ENCODE measurements around the gene PSG6.
"Not testable (repeated sequence)": the region's sequence is repeated elsewhere in the genome, so short reads cannot be mapped to it uniquely, and the experiment has no call there.

Gene PSG6

DNA sequence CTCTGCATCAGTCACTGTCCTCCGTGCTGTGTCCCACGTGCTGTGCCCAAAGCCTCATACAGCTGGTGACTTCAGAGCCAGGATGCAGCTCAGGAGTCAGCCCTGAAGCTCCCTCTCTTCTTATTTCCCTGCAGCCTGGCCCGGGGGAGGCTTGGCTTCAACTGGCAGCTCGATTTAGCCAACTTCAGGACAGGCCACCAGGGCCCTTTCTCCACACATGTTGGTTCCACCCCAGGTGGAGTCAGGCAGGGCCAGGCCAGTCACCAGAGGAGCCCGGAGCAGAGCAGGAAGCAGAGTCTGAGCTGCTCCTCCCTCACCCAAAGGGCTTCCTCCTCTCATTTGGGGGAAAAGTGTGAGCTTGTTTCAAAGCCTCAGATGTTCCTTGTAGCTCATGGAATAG lies 11.5 kb downstream of the PSG6 start:
- DNase-seq (ENCODE audit: low read depth) = not testable (repeated sequence)

DNA sequence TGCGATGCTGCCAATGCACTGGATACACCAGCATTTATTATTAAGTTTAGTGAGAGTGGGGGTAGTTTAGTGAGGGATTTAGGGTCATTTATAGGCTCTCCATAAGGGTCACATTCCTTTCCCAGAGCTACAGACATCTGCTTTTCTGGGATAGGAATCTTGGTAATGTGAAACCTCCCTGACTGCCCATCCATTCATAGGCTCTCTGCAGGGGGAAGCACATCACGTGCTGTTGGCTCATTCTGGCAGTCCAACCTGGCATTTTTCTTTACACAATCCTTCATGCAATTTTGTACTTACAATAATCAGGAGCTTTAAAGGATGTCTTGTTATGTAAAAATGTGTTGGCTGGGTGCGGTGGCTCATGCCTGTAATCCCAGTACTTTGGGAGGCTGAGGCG lies 17.1 kb downstream of the PSG6 start:
- DNase-seq (ENCODE audit: low read depth) = not testable (repeated sequence)

DNA sequence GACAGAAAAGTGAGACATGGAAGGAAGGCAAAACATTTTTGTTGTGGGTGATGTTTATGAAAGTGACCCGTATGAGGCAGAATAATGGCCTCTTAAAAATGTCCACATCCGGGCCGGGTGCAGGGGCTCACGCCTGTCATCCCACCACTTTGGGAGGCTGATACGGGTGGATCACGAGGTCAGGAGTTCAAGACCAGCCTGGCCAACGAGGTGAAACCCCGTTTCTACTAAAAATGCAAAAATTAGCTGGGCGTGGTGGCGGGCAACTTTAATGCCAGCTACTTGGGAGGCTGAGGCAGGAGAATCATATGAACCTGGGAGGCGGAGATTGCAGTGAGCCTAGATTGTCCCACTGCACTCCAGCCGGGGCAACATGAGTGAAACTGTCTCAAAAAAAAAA lies 18.0 kb downstream of the PSG6 start:
- not testable (repeated sequence) for DNase-seq (ENCODE audit: low read depth)

DNA sequence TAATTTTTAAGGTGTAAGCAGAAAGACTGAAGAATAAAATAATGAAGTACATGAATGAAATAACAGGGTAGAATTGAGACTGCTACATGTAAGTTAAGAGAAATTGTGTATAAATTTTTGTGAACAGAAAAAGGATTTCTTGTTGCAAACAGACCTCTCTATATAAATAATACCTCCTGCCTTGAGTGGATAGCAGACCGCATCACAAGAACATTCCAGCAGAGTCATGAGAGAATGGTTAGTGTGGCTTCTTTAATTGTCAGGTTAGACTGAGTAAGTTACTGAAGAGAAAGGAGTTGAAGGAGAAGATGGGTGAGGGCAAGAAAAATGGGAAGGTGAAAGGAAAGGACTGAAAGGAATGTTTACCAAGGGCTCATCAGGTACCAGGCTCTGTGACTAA lies 18.6 kb downstream of the PSG6 start:
- DNase-seq (ENCODE audit: low read depth) = not testable (repeated sequence)

DNA sequence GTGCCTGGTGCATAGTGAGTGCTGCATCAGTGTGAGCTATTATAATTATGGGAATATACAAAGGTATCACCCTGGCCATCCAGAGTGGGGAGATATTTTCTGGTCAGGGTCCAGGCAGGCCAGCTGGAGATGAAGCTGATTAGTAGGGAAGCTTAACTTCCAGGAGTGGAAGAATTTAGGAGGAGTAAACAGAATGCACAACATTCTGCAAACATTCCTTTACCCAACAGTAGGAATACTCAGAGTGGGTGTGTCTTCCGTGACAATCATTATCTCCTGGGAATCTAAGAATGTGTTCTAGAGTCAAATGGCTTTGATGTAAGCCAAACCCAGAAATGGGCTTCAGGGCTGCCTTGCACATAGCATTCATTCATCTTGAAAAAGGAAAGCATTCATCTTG lies 19.0 kb downstream of the PSG6 start:
- DNase-seq (ENCODE audit: low read depth) = not testable (repeated sequence)

DNA sequence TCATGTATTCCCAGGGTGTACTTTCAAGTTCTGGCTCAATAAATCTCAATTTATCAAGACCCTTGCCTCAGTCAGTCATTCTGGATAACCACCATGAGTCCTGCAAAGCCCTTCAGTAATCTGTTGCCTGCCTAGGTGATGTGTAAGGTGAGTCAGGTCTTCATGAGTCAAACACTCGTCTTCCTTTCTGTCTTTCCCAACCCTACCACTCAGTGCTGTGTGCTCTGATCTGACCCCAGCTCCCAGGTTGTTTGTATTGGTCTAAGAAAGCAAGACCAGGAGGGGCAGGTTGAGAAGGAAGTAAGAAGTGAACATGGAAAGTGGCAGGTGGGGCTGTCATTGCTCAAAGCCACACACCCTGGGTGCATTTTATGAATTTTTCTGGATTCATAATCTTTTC lies 20.0 kb downstream of the PSG6 start:
- not testable (repeated sequence) for DNase-seq (ENCODE audit: low read depth)

DNA sequence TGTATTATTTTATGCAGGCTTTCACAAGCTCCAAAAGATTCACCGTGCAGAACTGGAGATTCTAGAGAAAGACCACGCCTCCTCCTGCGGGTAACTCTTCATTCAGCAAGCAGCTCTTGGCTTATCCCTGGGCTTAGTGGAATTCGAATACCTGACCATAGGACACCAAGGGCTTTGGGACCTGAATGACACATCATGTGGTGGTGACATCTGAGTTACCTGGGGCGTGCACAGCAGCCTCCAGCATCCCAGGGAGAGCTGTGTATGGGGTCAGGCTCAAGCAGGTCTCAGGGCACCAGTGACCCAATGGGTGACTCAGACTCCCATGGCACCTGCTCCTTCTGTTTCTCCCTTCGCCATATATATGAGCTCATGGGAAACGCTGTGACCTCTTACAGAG lies 27.2 kb downstream of the PSG6 start:
- not testable (repeated sequence) for DNase-seq (ENCODE audit: low read depth)

DNA sequence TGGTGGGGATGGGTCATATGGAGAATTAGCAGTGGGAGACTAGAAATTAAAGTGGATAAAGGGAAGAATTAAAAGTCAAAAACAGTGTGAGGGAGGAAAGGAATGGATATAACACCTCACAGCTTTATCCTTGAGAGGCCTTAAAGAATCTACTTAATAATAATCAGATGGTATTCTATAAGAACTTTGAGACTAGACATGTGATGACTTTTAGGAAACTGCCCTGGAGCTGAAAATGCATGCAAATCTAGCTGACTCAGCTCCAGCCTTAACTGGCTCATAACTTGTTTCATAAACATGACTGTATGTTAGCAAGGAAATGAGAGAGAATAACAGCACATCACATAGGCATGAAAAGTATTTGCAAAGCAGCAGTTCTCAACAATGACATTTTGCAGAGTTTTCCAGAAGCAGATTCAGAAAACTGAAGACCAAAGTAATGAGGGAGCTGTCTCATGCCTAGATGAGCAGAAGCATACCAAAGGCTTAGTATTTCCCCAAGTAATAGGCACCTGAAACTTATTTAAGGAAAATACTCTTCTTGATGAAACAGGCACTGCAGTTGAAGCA lies 29.7 kb downstream of the PSG6 start:
- DNase-seq (ENCODE audit: low read depth) = not testable (repeated sequence)

DNA sequence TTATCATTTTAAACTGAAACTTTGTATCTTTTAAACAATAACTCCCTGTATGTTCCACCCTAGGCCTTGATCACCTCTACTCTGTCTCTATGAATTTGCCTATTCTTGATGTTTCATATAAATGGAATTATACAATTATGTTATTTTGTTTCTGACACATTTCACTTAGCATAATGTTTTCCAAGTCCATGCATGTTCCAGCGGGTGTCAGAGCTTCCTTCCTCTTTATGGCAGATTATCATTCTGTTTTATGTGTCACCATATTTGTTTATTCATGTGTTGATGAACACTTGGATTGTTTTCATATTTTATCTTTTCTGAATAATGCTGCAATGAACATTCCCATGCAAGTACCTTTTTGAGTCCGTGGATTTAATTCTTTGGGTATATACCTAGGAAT lies 35.0 kb downstream of the PSG6 start:
- not testable (repeated sequence) for DNase-seq (ENCODE audit: low read depth)

DNA sequence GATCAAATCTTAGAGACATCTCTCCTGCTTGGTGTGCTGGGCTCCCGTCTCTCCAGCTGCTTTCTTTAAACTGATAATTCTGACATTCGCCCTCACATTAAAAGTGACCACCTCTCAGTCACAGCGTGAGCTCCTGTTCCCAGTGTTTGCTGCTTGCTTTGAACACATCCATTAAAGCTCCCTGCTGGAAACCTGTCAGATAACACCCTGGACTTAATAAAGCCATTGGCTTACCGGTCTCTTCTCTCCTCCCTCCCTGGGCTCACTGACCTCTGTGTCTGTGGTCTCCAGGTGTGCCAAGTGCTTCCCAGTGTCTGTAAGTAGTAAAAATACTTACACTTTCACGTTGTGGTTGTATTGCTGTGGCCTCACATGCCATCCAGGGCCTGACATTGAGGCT lies 35.7 kb downstream of the PSG6 start:
- not testable (repeated sequence) for DNase-seq (ENCODE audit: low read depth)

DNA sequence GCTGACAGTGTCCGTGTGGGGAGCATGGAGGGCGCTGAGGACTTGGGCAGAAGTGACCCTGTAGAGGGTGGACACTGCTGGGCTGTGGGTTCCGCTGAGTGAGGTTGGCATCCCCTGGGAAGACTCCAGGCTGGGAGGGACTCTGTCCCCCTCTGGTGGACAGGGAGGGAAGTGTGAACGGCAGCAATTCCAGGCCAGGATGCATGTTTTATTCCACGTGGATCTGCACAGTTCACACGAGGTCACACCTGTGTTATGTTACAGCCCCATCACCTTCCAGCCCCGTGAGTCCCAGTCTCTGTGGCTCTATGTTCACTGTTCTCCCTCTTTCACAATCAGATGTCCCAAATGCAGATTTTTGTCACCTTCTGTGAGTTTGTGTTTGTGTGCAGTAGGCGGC lies 36.4 kb downstream of the PSG6 start:
- not testable (repeated sequence) for DNase-seq (ENCODE audit: low read depth)

DNA sequence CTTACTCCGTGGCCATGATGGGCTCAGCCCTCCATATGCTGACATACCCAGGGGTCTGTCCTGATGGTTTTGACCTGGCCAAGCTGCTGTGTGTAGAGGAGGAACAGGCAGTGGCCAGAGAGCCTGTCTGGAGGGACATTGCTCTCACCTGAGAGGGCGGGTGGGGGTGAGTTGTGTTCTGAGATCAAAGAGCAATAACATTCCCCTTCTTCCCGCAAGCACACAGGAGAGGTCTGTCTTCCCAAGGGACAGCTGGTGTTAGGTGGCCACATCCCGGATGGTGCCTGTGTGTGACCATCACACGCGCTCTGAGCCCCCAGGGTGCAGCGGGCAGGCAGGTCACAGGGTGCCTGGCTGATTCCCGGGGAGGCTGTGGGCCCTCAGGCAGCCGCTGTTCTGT lies 37.1 kb downstream of the PSG6 start:
- not testable (repeated sequence) for DNase-seq (ENCODE audit: low read depth)

DNA sequence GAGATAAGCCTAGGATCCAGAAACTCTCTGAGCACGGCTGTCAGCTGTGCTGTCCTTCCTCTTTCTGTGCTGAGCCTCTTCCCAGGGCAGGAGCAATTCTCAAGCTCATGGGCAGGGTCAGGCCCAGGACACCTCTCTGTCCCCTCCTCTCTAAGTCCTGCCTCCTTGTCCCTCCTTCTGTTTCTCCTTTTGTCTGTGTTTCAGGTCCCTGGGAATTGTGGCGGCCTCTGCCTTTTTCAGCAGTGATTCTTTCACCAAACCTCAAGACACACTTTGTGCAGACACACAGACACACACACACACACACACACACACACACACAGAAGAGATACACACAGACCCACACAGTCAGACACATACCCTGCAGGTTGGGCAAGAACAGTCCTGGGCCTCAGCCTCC lies 38.1 kb downstream of the PSG6 start, which contains the start of gene PSG1:
Gene PSG1, minus strand, starts transcription at position 101 of the 400 bp plus-strand sequence. CDS start 132 bp downstream, outside the sequence.
- DNase-seq (ENCODE audit: low read depth) = no peak

DNA sequence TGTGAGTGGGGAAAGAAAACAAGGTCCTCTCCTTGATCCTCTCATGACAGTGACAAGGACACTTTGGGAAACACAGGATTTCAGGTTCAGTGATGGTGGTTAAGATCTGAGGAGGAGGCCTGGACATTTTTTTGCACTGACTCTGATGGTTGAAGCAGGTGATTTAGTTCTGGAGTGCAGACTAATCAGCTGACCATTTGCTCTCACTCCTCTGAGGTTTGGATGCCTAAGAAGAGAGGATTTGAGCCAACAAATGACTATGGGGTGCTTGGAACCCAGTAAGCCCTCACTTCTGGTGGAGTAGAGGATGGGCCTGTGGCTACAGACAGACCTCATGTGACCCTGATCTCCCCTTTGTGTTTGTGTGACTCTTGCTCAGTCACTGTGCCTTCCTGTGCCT lies 41.1 kb downstream of the PSG6 start:
- DNase-seq (ENCODE audit: low read depth) = not testable (repeated sequence)

DNA sequence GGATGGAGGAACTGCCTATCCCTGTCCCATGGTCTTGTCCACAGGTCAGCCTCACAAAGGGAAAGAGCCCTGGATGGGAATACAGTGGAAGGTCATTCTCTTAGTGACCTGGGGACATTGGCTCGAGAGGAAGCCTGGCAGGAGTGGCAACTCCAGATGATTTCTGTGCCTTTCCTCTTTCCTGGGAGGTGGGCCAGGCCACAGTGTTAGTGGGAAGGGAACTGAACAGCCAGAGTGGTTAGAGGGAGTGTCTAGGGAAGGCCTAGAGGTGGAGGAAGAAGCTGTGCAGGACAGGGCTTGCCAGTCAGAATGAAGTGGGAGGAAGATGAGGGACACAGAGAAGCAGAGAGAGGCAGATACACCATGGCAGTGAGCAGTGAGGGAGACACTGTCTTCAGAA lies 41.8 kb downstream of the PSG6 start:
- not testable (repeated sequence) for DNase-seq (ENCODE audit: low read depth)

DNA sequence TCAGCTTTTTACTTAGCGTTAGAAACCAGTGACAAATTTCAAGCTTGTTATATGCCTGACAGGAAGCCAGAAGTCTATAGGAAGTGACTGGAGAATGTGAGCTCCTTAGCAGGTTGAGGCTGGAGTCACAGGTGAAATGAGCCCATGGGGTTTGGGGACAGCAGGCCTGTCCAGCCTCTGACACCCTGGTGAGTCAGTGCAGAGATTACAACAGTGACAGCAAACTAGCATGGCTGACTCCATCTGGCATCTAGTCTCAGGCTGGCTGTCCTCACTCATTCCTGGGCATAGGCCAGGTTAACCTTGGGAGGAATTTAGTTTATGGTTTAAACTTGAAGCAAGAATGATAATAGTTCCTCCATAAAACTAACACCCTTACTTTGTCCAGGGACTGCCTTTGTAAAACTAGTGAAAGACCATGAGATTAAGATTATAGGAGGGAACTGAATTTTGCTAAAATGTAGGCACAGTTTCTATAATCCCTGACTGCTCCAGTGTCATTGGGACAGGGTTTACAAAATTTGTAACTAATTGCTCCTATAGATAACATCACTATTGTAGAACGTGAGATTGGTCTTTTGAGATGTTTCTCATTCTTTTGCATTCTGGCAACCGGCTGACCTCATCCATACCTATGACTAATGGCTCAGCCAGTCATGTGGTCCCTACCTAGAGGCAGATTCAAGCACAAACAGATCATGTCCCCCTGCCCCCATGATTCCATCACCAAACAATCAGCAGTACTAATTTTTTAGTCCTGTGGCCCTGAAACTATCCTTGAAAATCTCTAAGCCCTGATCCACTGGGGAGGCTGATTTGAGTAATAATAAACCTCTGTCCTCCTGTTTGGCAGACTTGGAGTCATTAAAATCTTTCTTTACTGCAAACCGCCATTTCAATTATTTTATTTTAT lies 42.5 kb downstream of the PSG6 start:
- not testable (repeated sequence) for DNase-seq (ENCODE audit: low read depth)

DNA sequence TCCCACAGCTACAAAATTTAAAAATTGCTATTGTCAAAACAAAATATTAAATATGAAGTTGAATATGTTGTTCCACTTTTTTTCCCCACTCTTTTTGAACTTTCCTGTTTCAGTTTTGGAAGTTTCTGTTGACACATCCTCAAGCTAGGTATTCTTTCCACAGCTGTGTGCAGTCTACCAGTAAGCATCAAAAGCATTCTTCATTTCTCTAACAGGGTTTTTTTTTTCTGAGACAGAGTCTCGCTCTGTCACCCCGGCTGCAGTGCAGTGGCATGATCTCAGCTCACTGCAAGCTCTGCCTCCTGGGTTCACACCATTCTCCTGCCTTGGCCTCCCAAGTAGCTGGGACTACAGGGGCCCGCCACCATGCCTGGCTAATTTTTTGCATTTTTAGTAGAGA lies 43.6 kb downstream of the PSG6 start:
- not testable (repeated sequence) for DNase-seq (ENCODE audit: low read depth)

DNA sequence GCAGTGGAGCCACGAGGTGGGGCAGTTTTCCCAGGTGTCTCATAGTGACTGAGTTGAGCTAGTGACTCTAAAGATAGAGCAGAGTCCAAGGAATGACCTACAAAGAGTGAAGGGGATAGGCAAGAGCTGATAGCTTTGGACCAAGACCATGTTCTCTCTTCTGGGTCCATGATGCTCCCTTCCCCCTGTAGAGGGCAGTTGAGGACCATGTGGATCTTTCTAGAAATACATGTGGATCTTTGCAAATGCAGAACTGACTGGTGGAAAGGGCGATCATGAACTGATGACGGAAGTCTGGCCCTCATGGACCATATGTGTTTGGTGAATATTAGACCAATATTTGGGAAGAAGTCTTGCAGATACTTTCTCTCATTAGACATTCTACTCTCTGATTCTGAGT lies 45.1 kb downstream of the PSG6 start:
- DNase-seq (ENCODE audit: low read depth) = no peak

DNA sequence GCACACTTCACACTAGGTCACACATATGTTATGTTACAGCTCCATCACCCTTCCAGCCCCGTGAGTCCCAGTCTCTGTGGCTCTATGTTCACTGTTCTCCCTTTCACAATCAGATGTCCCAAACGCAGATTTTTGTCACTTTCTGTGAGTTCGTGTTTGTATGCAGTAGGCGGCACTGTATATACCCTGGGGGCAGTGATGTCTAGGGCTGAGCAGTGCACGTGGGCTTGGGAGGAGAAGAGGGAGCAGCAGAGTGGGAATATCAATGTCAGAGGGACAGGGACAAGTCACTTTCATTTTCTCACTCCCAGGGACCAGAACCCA lies 60.2 kb downstream of the PSG6 start:
- no peak for DNase-seq (ENCODE audit: low read depth)

DNA sequence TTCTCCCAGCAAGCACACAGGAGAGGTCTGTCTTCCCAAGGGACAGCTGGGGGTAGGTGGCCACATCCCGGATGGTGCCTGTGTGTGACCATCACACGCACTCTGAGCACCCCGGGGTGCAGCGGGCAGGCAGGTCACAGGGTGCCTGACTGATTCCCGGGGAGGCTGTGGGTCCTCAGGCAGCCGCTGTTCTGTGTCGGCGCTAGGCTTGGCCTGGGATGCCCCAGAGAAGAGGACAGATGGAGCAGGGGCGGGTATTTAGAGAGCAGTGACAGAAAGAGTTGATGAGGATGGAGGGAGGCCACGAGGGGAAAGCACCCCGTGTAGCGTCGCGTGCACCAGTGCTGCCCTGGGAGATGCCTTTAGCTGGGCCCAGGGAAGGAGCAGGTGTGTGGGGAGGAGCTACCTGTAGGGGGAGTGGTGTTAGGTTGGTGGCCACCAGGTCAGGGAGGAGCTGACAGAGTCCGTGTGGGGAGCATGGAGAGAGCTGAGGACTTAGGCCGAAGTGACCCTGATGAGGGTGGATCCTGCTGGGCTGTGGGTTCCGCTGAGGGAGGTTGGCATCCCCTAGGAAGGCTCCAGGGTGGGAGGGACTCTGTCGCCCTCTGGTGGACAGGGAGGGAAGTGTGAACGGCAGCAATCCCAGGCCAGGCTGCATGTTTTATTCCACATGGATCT lies 60.7 kb downstream of the PSG6 start:
- DNase-seq (ENCODE audit: low read depth) = not testable (repeated sequence)

DNA sequence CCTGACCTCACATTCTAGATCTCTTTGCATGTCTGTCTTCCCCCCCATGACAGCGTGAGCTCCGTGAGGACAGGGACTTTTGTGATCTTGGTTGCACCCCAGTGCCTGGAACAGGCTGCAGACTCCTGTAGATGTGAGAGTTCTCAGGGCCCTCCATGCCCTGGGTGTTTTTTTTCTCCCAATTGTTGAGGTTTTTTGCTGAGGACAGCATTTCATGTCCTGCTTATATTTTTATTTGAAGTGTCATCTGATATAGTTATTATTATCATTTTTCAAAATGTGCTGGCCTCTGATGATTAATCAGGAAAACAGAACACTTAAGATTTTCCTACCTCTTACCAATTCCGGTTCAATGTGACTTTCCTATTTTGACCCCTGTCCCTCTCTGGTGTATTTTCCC lies 62.9 kb downstream of the PSG6 start:
- DNase-seq (ENCODE audit: low read depth) = not testable (repeated sequence)

DNA sequence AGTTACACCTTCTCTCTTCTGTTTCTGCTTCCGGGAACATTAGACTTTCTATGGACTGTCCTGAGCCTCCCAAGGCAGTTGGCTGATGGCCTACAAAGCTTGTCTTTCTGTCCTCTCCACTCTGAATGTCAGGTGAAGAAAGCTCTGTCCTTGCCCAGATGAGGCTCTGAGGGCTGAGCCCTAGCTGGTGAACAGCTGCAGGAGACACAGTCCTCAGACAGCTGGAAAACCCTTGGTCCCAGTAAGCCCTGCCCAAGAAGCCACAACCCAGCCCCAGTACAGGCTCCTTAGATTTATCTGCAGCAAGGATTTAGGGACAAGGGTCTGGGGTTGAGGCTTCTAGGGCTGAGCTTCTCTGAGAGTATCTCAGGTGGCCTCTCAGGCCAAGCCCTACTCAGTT lies 64.5 kb downstream of the PSG6 start:
- DNase-seq (ENCODE audit: low read depth) = not testable (repeated sequence)

DNA sequence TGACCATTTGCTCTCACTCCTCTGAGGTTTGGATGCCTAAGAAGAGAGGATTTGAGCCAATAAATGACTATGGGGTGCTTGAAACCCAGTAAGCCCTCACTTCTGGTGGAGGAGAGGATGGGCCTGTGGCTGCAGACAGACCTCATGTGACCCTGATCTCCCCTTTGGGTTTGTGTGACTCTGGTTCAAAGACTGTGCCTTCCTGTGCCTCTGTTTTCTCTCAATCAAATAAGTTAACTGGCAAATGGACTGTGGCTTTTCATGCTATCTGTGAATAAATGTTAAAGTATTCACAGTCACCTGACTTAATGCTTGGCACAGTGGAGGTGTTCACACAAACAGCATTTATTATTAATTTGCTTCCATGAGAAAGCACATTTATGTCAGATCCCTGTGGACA lies 64.9 kb downstream of the PSG6 start:
- not testable (repeated sequence) for DNase-seq (ENCODE audit: low read depth)
